ENCODE results near the gene PA2G4. TPM values are rescaled to one million over a fixed set of nuclear protein-coding genes. Genes with fewer than 3 reads are reported as not detected.
A peak's percentile ranks its signal among the peaks of the same experiment; 100 is the strongest.

PA2G4 gene
- total RNA-seq, 1 experiment from 2014 or later = 406 TPM

DNA sequence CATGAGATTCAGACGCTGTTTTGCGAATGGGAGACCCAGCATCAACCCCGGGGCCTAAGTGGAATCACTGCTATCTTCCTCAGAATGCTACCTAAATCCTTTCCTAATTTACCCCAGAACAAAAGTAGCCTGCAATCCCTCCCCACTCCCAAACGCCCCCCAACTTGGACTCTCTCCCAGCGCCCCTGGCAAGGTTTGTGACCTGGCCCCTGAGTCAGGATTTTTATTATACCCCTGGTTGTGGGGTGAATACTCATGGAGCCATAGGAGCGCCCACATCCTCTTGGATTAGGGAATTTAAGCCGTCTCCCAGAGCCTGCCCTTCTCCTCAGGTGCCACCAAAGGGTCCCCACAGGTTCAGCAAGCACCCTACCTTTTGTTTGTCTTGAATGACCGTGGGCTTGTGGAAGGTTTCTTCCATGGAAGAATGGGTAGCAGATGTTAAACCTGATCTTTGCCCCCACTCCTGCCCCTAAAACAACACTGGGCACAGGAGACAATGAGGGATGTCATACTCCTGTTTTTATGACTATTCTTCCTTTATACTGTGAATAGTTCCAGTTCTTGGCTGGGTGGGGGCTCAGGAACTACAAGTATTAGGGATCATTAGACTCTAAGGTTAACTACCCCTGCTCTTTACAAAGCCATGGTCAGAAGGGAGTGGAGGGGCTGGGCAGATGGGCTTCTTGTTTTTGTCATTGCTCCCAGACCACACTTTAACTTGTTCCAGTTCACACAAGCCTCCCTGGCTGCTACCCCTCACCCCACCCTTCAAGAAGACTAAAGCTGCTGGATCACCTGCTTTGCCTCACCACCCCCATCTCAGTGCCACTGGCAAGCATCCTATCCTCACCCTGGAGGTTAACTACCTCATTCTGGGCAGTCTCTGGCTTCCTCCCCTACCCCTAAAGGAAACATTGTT, 48.7 kb downstream of the PA2G4 start:
- CTCF ChIA-PET = no interaction called here
- Histone ChIP-seq H4K20me1 (ENCODE audit: low read length) (no peaks in the 10 kb centered on the region), H3F3A (ENCODE audit: low read length, unreplicated experiment) (peaks cover 3% of the 10 kb centered on the region), H3K4me3 (ENCODE audit: low read length) (peak overlapping the region; percentile 84), H3K4me1 (ENCODE audit: insufficient read depth, low read length) (peaks cover 24% of the 10 kb centered on the region), H3K79me2 (ENCODE audit: low read length) (peaks cover 12% of the 10 kb centered on the region), H3K36me3 (ENCODE audit: low read depth, low read length) (no peaks in the 10 kb centered on the region; the same call in 1 of the 2 replicates), H3K9me3 (ENCODE audit: low read length) (no peaks in the 10 kb centered on the region), H2AFZ (ENCODE audit: low read length) (peak overlapping the region; percentile 80), H3K27ac (ENCODE audit: low read length) (no peak overlapping the region), H3K27me3 (ENCODE audit: low read length) (no peaks in the 10 kb centered on the region), H3K9me2 (replicated peaks; ENCODE audit: low read length) (no peaks in the 10 kb centered on the region), H3K4me2 (ENCODE audit: low read length) (peak overlapping the region; percentile 99), H3K9ac (ENCODE audit: low read length) (peak overlapping the region; percentile 79)
- no peak for DNase-seq
- TF ChIP-seq EZH2 (IDR thresholded peaks at IDR 0.05; ENCODE audit: low read length, unreplicated experiment) = no peak
- no peak for TF ChIP-seq EZH2phosphoT487 (IDR thresholded peaks at IDR 0.05; ENCODE audit: borderline replicate concordance, low read length)
- TF ChIP-seq, protein P1, sequence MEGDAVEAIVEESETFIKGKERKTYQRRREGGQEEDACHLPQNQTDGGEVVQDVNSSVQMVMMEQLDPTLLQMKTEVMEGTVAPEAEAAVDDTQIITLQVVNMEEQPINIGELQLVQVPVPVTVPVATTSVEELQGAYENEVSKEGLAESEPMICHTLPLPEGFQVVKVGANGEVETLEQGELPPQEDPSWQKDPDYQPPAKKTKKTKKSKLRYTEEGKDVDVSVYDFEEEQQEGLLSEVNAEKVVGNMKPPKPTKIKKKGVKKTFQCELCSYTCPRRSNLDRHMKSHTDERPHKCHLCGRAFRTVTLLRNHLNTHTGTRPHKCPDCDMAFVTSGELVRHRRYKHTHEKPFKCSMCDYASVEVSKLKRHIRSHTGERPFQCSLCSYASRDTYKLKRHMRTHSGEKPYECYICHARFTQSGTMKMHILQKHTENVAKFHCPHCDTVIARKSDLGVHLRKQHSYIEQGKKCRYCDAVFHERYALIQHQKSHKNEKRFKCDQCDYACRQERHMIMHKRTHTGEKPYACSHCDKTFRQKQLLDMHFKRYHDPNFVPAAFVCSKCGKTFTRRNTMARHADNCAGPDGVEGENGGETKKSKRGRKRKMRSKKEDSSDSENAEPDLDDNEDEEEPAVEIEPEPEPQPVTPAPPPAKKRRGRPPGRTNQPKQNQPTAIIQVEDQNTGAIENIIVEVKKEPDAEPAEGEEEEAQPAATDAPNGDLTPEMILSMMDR (conservative IDR thresholded peaks at IDR 0.05; ENCODE audit: low read depth, low read length) = no peak
- no peak for ATAC-seq
- intact Hi-C loops (cut with micrococcal nuclease) = loop anchor here (1.0 kb wide), 1 partner anchor 27 kb away; no protein-coding TSS in a partner anchor
- BruUV-seq (replicated peaks) = TSS peak; percentile 70
- POLR2A ChIA-PET (ENCODE audit: unreplicated experiment) = no interaction called here

DNA sequence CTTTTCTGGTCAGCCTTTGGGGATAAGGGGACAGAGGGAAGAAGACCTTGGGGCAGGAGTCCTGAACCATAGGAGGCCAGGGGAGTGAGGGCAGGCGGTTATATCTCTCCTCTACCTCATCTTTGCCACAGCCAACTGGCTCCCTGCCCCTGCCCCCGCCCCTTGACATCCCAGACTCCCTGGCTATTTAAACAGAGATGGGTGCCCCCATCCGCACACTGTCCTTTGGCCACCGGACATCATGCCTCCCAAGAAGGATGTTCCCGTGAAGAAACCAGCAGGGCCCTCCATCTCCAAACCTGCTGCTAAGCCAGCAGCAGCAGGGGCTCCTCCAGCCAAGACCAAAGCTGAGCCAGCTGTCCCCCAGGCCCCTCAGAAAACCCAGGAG, 49.3 kb downstream of the PA2G4 start:
- Histone ChIP-seq H3K4me3 (ENCODE audit: low read length) (peak overlapping the region; percentile 84; the same call in 1 of the 2 replicates), H3K4me2 (ENCODE audit: low read length) (peak overlapping the region; percentile 99), H3K27ac (ENCODE audit: low read length) (no peak overlapping the region), H3K79me2 (ENCODE audit: low read length) (peaks cover 17% of the 10 kb centered on the region), H3K27me3 (ENCODE audit: low read length) (no peaks in the 10 kb centered on the region), H3K9ac (ENCODE audit: low read length) (no peak overlapping the region), H3K9me2 (replicated peaks; ENCODE audit: low read length) (no peaks in the 10 kb centered on the region), H3F3A (ENCODE audit: low read length, unreplicated experiment) (peaks cover 3% of the 10 kb centered on the region), H2AFZ (ENCODE audit: low read length) (no peak overlapping the region), H3K36me3 (ENCODE audit: low read depth, low read length) (no peaks in the 10 kb centered on the region; the same call in 1 of the 2 replicates), H4K20me1 (ENCODE audit: low read length) (peaks cover under 1% of the 10 kb centered on the region), H3K9me3 (ENCODE audit: low read length) (no peaks in the 10 kb centered on the region), H3K4me1 (ENCODE audit: insufficient read depth, low read length) (peaks cover 24% of the 10 kb centered on the region)
- ATAC-seq = no peak
- ChIA-PET POLR2A (ENCODE audit: unreplicated experiment) (no interaction called here), CTCF (no interaction called here)
- no TSS peak for BruUV-seq (replicated peaks)
- intact Hi-C loops (cut with micrococcal nuclease) = no loop called here
- TF ChIP-seq EZH2phosphoT487 (IDR thresholded peaks at IDR 0.05; ENCODE audit: borderline replicate concordance, low read length) = no peak
- no peak for TF ChIP-seq EZH2 (IDR thresholded peaks at IDR 0.05; ENCODE audit: low read length, unreplicated experiment)
- TF ChIP-seq, protein P1 (conservative IDR thresholded peaks at IDR 0.05; ENCODE audit: low read depth, low read length) = no peak
- no peak for DNase-seq

Measured in PC-3 (cell line).